OCI-LY3 (cell line): Measurements from ENCODE around the gene NCOA4.

Experiments
- EZH2phosphoT487 ChIP-seq: fragments of 200-600 bp; shearing (Covaris generic); IDR thresholded peaks from 2 replicates; pipeline ENCODE4 v1.6.1; 2018; ENCODE audit warnings: antibody characterized with exemption, mixed run types, low read depth
- TF ChIP-seq, protein P1 (sequence below): fragments of 200-600, 300-600 bp; sonication (generic); IDR thresholded peaks from 2 replicates; pipeline ENCODE4 v1.5.1; 2014; ENCODE audit warnings: antibody characterized with exemption, low read length, low read depth

DNA sequence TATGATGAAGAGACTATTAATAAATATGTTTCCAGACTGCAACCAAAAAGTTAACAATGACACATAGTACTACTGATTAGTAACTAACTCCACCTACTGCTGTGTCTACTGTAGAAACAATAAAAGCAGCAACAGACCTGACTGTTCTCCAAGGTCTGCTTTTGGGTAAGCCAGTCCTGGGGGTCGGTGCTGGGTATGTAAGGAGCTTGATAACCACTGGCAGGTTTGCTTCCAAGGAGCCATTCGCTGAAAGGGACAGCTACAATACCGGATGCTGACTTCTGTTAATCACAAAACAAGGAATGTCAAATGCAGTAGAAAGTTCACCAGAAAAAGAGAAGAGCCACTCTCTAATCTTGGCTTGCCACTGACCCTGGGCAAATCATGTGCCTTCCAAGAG is 17.7 kb downstream of the NCOA4 start:
- TF ChIP-seq, protein P1, sequence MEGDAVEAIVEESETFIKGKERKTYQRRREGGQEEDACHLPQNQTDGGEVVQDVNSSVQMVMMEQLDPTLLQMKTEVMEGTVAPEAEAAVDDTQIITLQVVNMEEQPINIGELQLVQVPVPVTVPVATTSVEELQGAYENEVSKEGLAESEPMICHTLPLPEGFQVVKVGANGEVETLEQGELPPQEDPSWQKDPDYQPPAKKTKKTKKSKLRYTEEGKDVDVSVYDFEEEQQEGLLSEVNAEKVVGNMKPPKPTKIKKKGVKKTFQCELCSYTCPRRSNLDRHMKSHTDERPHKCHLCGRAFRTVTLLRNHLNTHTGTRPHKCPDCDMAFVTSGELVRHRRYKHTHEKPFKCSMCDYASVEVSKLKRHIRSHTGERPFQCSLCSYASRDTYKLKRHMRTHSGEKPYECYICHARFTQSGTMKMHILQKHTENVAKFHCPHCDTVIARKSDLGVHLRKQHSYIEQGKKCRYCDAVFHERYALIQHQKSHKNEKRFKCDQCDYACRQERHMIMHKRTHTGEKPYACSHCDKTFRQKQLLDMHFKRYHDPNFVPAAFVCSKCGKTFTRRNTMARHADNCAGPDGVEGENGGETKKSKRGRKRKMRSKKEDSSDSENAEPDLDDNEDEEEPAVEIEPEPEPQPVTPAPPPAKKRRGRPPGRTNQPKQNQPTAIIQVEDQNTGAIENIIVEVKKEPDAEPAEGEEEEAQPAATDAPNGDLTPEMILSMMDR, result no peak
- no peak for TF ChIP-seq EZH2phosphoT487
